Keratinocyte (primary cell): ENCODE data around the gene MYL5.

Experiments used
- CTCF ChIP-seq, 3 experiments: IDR thresholded peaks in 1 of 3; conservative IDR thresholded peaks in 1 of 3; optimal IDR thresholded peaks in 1 of 3; 2 replicates in 2 of 3; 3 replicates in 1 of 3; pipeline versions ENCODE3 to v1.5.1; 2011; ENCODE audit warnings: low read length in 3 of 3, mild to moderate bottlenecking in 3 of 3, moderate library complexity in 2 of 3, control low read depth in 1 of 3, inconsistent platforms in 1 of 3; ENCODE audit not compliant: insufficient read depth in 2 of 3; ENCODE audit errors: extremely low read depth in 1 of 3
- EZH2 ChIP-seq: IDR thresholded peaks from one replicate; pipeline ENCODE4 v1.6.1; 2012; ENCODE audit warnings: inconsistent platforms, mild to moderate bottlenecking, low read length, moderate library complexity

GRCh38 chr4:688854-689681, 14.7 kb downstream of the MYL5 start, which contains the start of gene SLC49A3:
- no peak for TF ChIP-seq CTCF (optimal IDR thresholded peaks at IDR 0.05 in 1 of 3, IDR thresholded peaks at IDR 0.05 in 1 of 3, conservative IDR thresholded peaks at IDR 0.05 in 1 of 3; ENCODE audit: extremely low read depth in 1 of 3, insufficient read depth in 2 of 3, low read length in 3 of 3)
- no peak for TF ChIP-seq EZH2
